Muscle layer of duodenum (tissue), 2 donors: Measurements from ENCODE around the gene FBH1.
"Not testable (repeated sequence)": the region's sequence is repeated elsewhere in the genome, so short reads cannot be mapped to it uniquely, and the experiment has no call there.

Source experiments
- H3K27ac ChIP-seq: one replicate; pipeline ENCODE4 v1.7.0; 2013; ENCODE audit warnings: mild to moderate bottlenecking, low read length
- H3K27me3 ChIP-seq: one replicate; pipeline ENCODE4 v1.7.0; 2013; ENCODE audit warnings: low read depth, mild to moderate bottlenecking, control low read depth, low read length
- H3K36me3 ChIP-seq, 2 donors: one replicate each; pipeline ENCODE4 v1.7.0; 2013; ENCODE audit warnings: low read length in 2 of 2, control low read depth in 1 of 2, mild to moderate bottlenecking in 1 of 2; ENCODE audit not compliant: insufficient read depth in 2 of 2, control insufficient read depth in 1 of 2
- H3K4me1 ChIP-seq, 2 donors: one replicate each; pipeline ENCODE4 v1.7.0; 2013; ENCODE audit warnings: low read length in 2 of 2, mild to moderate bottlenecking in 2 of 2, control low read depth in 1 of 2, moderate library complexity in 1 of 2; ENCODE audit not compliant: insufficient read depth in 2 of 2, control insufficient read depth in 1 of 2
- H3K4me3 ChIP-seq, 2 donors: one replicate each; pipeline ENCODE4 v1.7.0; 2013; ENCODE audit warnings: low read length in 2 of 2, low read depth in 1 of 2, mild to moderate bottlenecking in 1 of 2
- H3K9me3 ChIP-seq, 2 donors: one replicate each; pipeline ENCODE4 v1.7.0; 2013; ENCODE audit warnings: low read length in 2 of 2, control low read depth in 1 of 2, mild to moderate bottlenecking in 1 of 2; ENCODE audit not compliant: control insufficient read depth in 1 of 2
- donor health status: healthy.

The FBH1 gene

DNA sequence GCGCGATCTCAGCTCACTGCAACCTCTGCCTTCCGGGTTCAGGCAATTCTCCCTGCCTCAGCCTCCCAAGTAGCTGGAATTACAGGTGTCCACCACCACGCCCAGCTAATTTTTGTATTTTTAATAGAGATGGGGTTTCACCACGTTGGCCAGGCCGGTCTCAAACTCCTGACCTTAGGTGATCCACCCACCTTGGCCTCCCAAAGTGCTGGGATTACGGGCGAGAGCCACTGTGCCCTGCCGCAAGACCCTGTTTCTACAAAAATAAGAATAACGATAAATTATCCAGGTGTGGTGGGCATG is 70.9 kb downstream of the FBH1 start:
- H3K36me3 ChIP-seq, result peaks cover 9 to 31% of the 10 kb centered on the region in 2 donors
- H3K4me1 ChIP-seq, H3K27me3 ChIP-seq, H3K4me3 ChIP-seq, H3K27ac ChIP-seq, H3K9me3 ChIP-seq: not testable (repeated sequence)

DNA sequence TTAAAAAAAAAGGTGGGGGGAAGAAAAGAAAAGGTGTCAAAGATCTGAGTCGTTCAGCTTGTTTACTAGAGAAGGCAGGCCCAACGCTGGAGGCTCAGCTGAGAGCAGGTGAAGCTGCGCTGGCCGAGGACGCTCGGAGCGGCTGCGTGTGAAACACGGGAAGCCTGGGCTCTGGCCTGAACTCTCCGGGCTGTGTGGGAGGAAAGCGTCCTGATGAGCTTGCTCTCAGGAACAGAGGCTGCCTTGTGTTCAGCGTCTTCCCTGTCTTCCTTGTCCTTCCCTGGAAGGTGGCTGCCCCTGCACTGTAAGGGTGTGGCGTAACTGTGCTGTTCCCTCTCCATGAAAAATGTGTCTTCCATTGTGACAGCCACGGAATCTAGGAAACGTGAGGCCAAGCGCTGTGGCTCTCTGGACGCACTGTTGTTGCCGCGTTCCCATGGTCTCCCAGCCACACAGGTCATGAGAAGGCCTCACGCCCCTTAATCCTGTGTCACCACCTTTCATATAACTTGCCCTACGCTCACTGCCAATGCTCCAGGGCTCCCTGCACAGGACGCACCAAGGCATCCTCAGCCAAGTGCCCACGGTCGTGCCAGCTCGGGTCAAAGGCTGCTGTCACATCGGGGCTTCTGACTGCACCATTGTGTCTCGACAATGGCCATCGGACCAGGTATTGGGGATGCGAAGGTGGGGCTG is 71.5 kb downstream of the FBH1 start:
- Histone ChIP-seq H3K9me3 (no peaks in the 10 kb centered on the region), H3K36me3 (peaks cover 9 to 26% of the 10 kb centered on the region in 2 donors), H3K27me3 (no peaks in the 10 kb centered on the region), H3K27ac (no peak overlapping the region), H3K4me3 (no peak overlapping the region), H3K4me1 (no peaks in the 10 kb centered on the region)

- not testable (repeated sequence) for H3K4me1 ChIP-seq, H3K4me3 ChIP-seq, H3K27me3 ChIP-seq, H3K27ac ChIP-seq, H3K9me3 ChIP-seq
- H3K36me3 ChIP-seq, result peaks cover 9 to 26% of the 10 kb centered on the region in 2 donors
Measured at GRCh38 chr10:5962358-5962940, 72.4 kb downstream of the FBH1 start.

DNA sequence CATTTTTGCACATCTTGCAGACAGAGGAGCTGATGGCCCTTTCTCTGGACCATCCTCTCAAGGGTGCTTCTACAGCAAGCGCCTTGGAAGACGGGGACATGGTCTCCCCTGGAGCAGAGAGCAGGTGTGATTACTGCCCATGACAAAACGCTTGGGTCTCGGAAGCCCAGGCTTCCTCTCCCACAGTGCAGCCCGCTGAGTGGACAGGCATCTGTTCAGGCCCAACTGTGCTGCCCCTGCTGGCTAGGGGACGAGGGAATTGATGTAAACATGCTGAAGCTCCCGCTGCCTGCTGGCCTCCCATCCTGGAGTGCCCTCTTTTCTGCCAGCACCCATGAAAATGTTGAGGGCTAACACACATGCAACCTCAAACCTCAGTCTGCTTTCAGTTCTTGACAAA is 73.0 kb downstream of the FBH1 start:
- H3K27me3 ChIP-seq, result no peaks in the 10 kb centered on the region
- no peaks in the 10 kb centered on the region for H3K4me1 ChIP-seq
- no peak overlapping the region for H3K27ac ChIP-seq
- peaks cover 9 to 26% of the 10 kb centered on the region in 2 donors for H3K36me3 ChIP-seq
- H3K4me3 ChIP-seq, result no peak overlapping the region
- H3K9me3 ChIP-seq, result no peaks in the 10 kb centered on the region

GRCh38 chr10:5963591-5963990 is 73.5 kb downstream of the FBH1 start:
- peaks cover 9 to 26% of the 10 kb centered on the region in 2 donors for H3K36me3 ChIP-seq

GRCh38 chr10:5964736-5965135 is 74.7 kb downstream of the FBH1 start:
- Histone ChIP-seq H3K9me3 (no peaks in the 10 kb centered on the region), H3K27me3 (no peaks in the 10 kb centered on the region), H3K4me3 (no peak overlapping the region), H3K27ac (no peak overlapping the region), H3K4me1 (no peaks in the 10 kb centered on the region), H3K36me3 (peaks cover 6 to 21% of the 10 kb centered on the region in 2 donors)

More at GRCh38 chr10:5963591-5963990, 73.5 kb downstream of the FBH1 start:
- Histone ChIP-seq H3K9me3 (no peaks in the 10 kb centered on the region), H3K4me3 (no peak overlapping the region), H3K4me1 (no peaks in the 10 kb centered on the region), H3K27ac (no peak overlapping the region), H3K27me3 (no peaks in the 10 kb centered on the region)

GRCh38 chr10:5965266-5965665 is 75.2 kb downstream of the FBH1 start:
- Histone ChIP-seq H3K36me3 (peaks cover under 1 to 16% of the 10 kb centered on the region in 2 donors), H3K4me1 (no peaks in the 10 kb centered on the region), H3K4me3 (no peak overlapping the region), H3K27ac (no peak overlapping the region), H3K9me3 (no peaks in the 10 kb centered on the region), H3K27me3 (no peaks in the 10 kb centered on the region)

DNA sequence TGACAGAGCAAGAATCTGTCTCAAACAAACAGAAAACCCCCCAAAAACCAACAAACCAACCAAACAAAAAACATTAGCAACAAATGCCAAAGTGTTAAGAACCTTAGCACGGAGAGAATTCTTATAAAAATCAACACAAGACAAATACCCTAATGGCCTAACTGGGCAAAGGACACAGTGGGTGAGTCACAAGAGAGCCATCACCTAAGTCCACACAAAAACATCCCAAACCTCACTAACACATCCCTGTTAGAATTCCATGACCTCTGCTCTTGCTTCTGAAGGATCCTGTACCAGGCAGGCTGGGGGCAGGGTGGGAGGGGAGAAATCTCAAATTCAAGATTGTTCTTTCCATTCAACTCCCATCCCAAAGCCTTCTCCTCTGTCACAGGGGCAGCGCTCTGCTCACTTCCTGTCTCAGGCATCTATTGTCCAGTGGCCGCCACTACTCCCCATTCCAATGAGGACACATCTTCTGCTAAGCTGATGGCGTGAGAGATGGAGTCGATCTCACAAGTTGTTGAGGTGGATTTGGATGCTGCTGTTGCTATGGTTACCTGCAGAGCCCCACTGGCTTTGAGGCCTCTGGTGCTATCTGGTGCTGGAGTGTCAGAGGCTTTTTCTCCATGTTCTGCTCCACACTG is 78.1 kb downstream of the FBH1 start:
- H3K27me3 ChIP-seq, result no peaks in the 10 kb centered on the region

GRCh38 chr10:5968681-5969453 is 78.8 kb downstream of the FBH1 start:
- Histone ChIP-seq H3K36me3 (peaks cover 0 to under 1% of the 10 kb centered on the region in 2 donors), H3K27me3 (no peaks in the 10 kb centered on the region), H3K4me3 (no peak overlapping the region), H3K9me3 (no peaks in the 10 kb centered on the region), H3K4me1 (peaks cover 0 to 8% of the 10 kb centered on the region in 2 donors), H3K27ac (no peak overlapping the region)

More for the DNA sequence above, 78.1 kb downstream of the FBH1 start:
- H3K27ac ChIP-seq, result no peak overlapping the region
- peaks cover 0 to 8% of the 10 kb centered on the region in 2 donors for H3K36me3 ChIP-seq
- H3K4me1 ChIP-seq, result peaks cover 0 to 8% of the 10 kb centered on the region in 2 donors
- H3K4me3 ChIP-seq, result no peak overlapping the region
- no peaks in the 10 kb centered on the region for H3K9me3 ChIP-seq

DNA sequence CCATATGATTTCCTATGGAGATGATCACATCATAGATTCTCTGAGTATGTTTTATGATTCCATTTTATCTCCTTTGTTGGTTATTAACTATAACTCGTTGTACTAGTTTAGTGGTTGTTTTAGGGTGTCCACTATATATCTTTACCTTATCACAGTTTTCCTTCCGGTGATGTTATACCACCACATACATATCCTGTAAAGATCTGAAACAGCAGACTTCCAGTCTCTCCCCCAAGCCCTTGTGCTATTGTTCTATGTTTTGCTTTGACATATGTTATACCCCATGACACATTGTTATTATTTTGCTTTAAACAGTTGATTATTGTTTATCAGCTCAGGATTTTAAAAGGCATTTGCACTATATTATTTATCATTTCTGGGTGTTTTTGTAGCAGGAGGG is 80.0 kb downstream of the FBH1 start:
- H3K9me3 ChIP-seq, result no peaks in the 10 kb centered on the region
- H3K4me1 ChIP-seq, result peaks cover 0 to 8% of the 10 kb centered on the region in 2 donors
- H3K27ac ChIP-seq, result peak overlapping the region; percentile 36
- H3K36me3 ChIP-seq, result no peaks in the 10 kb centered on the region
- H3K27me3 ChIP-seq, result no peaks in the 10 kb centered on the region
- H3K4me3 ChIP-seq, result no peak overlapping the region

DNA sequence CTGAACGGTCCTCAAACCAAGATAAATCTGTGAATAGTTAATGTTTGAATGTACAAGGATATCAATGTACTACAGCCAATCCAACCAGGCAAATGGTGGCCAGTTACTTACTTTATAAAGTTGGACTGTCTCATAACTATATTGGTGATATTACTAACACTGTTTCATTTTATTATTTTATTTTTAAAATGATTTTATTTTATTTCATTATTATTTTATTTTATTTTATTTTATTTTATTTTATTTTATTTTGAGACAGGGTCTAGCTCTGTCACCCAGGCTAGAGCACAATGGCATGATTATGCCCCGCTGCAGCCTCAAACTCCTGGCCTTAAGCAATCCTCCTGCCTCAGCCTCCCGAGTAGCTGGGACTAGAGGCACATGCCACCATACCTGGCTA is 80.5 kb downstream of the FBH1 start:
- peak overlapping the region; percentile 71 for H3K27ac ChIP-seq
- no peaks in the 10 kb centered on the region for H3K27me3 ChIP-seq
- H3K9me3 ChIP-seq, result no peaks in the 10 kb centered on the region
- H3K4me1 ChIP-seq, result peaks cover 0 to 8% of the 10 kb centered on the region in 2 donors
- no peak overlapping the region for H3K4me3 ChIP-seq
- H3K36me3 ChIP-seq, result no peaks in the 10 kb centered on the region
